Prostate gland (tissue), 2 donors: ENCODE data around the gene SERHL2. TPM values are rescaled to one million over a fixed set of nuclear protein-coding genes. Genes with fewer than 3 reads are reported as not detected.
"Not testable (repeated sequence)": the region's sequence is repeated elsewhere in the genome, so short reads cannot be mapped to it uniquely, and the experiment has no call there.

ENCODE experiments used
- DNase-seq: peaks from one replicate; pipeline ENCODE4 v3.0.0-alpha.2; 2019; ENCODE audit warnings: low spot score
- H3K27ac ChIP-seq, 2 donors: fragments of 200-600 bp; sonication (generic); 2 replicates each; pipeline ENCODE4 v1.5.1; 2017 to 2019
- H3K27me3 ChIP-seq: fragments of 200-600 bp; sonication (generic); replicated peaks from 2 replicates; pipeline ENCODE4 v1.5.1; 2019; ENCODE audit not compliant: insufficient read depth
- H3K36me3 ChIP-seq, 2 donors: fragments of 200-600 bp; sonication (generic); 1 replicate in 1 of 2; 2 replicates in 1 of 2; pipeline versions ENCODE4 v1.5.1 to v1.8.1; 2017 to 2019
- H3K4me1 ChIP-seq: fragments of 200-600 bp; sonication (generic); replicated peaks from 2 replicates; pipeline ENCODE4 v1.5.1; 2019
- H3K4me3 ChIP-seq, 2 donors: fragments of 200-600 bp; sonication (generic); 2 replicates each; pipeline ENCODE4 v1.5.1; 2017 to 2019
- H3K9me3 ChIP-seq: fragments of 200-600 bp; sonication (generic); 2 replicates; pipeline ENCODE4 v1.5.1; 2017
- CTCF ChIP-seq, 4 experiments: fragments of 200-600 bp in 2 of 4; fragments of 450-650 bp in 2 of 4; sonication (generic) in 2 of 4; IDR thresholded peaks; 1 replicate in 3 of 4; 2 replicates in 1 of 4; pipeline ENCODE4 v1.5.1; 2016 to 2019; ENCODE audit warnings: antibody characterized with exemption in 4 of 4, mild to moderate bottlenecking in 2 of 4, moderate library complexity in 2 of 4
- POLR2A ChIP-seq: fragments of 450-650 bp; IDR thresholded peaks from one replicate; pipeline ENCODE4 v1.6.1; 2016; ENCODE audit warnings: antibody characterized with exemption, mild to moderate bottlenecking
- POLR2AphosphoS5 ChIP-seq: sonication (generic); formaldehyde crosslinking; IDR thresholded peaks from one replicate; pipeline ENCODE4 v1.6.1; 2017; ENCODE audit warnings: antibody characterized with exemption
- whole genome bisulfite sequencing: methylation state at CpG from one replicate; pipeline ENCODE4 v1.1.5; 2018; 5-methylcytosine and 5-hydroxymethylcytosine counted together
- intact Hi-C: fragments of 100-400 bp; cut with DNase I; formaldehyde crosslinking; loops from one replicate; pipeline ENCODE4 v1.14.2; 2022
- total RNA-seq, 2 donors: library from RNA; depleted of rRNA; stranded (reverse); fragments of >200 nt; gene quantifications; one replicate each; pipeline ENCODE4 v1.1.0, GENCODE V29; 2016

Gene SERHL2
- total RNA-seq, 2 donors from 2014 or later, result 10.2 to 54.7 TPM

GRCh38 chr22:42561856-42562255, 8.1 kb downstream of the SERHL2 start:
- Histone ChIP-seq H3K4me1 (no peaks in the 10 kb centered on the region), H3K36me3 (no peaks in the 10 kb centered on the region), H3K4me3 (no peak overlapping the region), H3K27ac (no peak overlapping the region), H3K27me3 (no peaks in the 10 kb centered on the region), H3K9me3 (no peaks in the 10 kb centered on the region)
- WGBS, result 61% methylated on average over 5 of the region's 5 CpGs
- DNase-seq, result no peak
- TF ChIP-seq CTCF (IDR thresholded peaks at IDR 0.05) (no peak), POLR2AphosphoS5 (no peak), POLR2A (no peak)
- intact Hi-C loops, result no loop called here

GRCh38 chr22:42562279-42562678, 8.5 kb downstream of the SERHL2 start:
- Histone ChIP-seq H3K4me1 (no peaks in the 10 kb centered on the region), H3K9me3 (no peaks in the 10 kb centered on the region), H3K27me3 (no peaks in the 10 kb centered on the region), H3K36me3 (no peaks in the 10 kb centered on the region), H3K4me3 (no peak overlapping the region), H3K27ac (no peak overlapping the region)
- intact Hi-C loops, result no loop called here
- TF ChIP-seq POLR2A (no peak), CTCF (IDR thresholded peaks at IDR 0.05) (no peak), POLR2AphosphoS5 (no peak)
- 69% methylated on average over 8 of the region's 8 CpGs for WGBS
- no peak for DNase-seq

- Histone ChIP-seq H3K9me3 (no peaks in the 10 kb centered on the region), H3K36me3 (no peaks in the 10 kb centered on the region), H3K4me3 (no peak overlapping the region), H3K27me3 (no peaks in the 10 kb centered on the region), H3K4me1 (no peaks in the 10 kb centered on the region), H3K27ac (no peak overlapping the region)
- TF ChIP-seq CTCF (IDR thresholded peaks at IDR 0.05) (no peak), POLR2AphosphoS5 (no peak), POLR2A (no peak)
- no peak for DNase-seq
- 80% methylated on average over 2 of the region's 2 CpGs for WGBS
- intact Hi-C loops, result no loop called here
These were observed 8.9 kb downstream of the SERHL2 start for GRCh38 chr22:42562684-42563083.

DNA sequence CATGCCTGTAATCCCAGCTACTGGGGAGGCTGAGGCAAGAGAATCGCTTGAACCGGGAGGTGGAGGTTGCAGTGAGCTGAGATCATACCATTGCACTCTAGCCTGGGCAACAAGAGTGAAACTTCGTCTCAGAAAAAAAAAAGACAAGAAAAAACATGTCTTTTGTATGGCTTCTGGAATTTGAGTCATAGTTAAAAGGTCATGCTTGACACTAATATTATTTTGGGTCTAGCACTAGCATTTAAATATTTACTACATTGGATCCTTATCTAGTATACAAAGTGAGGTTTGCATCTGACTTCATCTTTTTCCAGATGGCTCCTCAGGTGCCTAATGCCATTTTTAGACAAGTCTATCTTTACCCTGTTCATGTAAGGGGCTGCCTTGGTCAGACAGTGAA, 10.2 kb downstream of the SERHL2 start:
- WGBS, result 64% methylated on average over 3 of the region's 3 CpGs
- H3K9me3 ChIP-seq, H3K27ac ChIP-seq, H3K4me3 ChIP-seq, DNase-seq, H3K27me3 ChIP-seq, H3K36me3 ChIP-seq, intact Hi-C loops, H3K4me1 ChIP-seq: not testable (repeated sequence)

DNA sequence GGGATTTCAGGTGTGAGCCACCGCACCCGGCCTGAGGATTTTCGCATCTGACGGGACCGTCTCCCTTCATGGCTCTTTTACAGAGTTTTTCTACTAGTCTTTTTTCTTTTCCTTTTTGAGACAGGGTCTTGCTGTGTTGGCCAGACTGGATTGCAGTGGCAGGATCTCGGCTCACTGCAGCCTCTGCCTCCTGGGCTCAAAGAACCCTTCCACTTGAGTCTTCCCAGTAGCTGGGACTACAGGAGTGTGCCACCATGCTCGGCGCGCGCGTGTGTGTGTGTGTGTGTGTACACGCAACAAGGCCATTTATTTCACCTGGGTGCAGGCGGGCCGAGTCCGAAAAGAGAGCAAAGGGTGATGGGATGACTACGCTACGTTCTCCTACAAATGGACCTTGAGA, 10.9 kb downstream of the SERHL2 start:
- TF ChIP-seq POLR2A, result no peak
- no peak for TF ChIP-seq POLR2AphosphoS5
- TF ChIP-seq CTCF (IDR thresholded peaks at IDR 0.05), result no peak
- Histone ChIP-seq H3K36me3 (no peaks in the 10 kb centered on the region), H3K4me1 (no peaks in the 10 kb centered on the region), H3K27me3 (no peaks in the 10 kb centered on the region), H3K4me3 (no peak overlapping the region), H3K27ac (no peak overlapping the region), H3K9me3 (no peaks in the 10 kb centered on the region)
- intact Hi-C loops, result no loop called here
- WGBS, result 98% methylated on average over 17 of the region's 17 CpGs
- DNase-seq, result no peak
